KMS-11 (cell line): ENCODE measurements around the gene ST6GALNAC5.

Experiments used
- H2AFZ ChIP-seq: fragments of 200-600 bp; sonication (generic); 2 replicates; pipeline ENCODE4 v1.6.1; 2016; ENCODE audit warnings: antibody characterized with exemption, mixed run types, low read depth
- H3K27ac ChIP-seq: fragments of 200-600 bp; sonication (generic); 2 replicates; pipeline ENCODE4 v1.6.1; 2016; ENCODE audit warnings: mild to moderate bottlenecking, mixed run types
- H3K27me3 ChIP-seq: fragments of 200-600 bp; sonication (generic); 2 replicates; pipeline ENCODE4 v1.6.1; 2017; ENCODE audit warnings: mild to moderate bottlenecking, low read depth, mixed run types, moderate library complexity; ENCODE audit not compliant: insufficient read depth
- H3K36me3 ChIP-seq: fragments of 200-600 bp; sonication (generic); 2 replicates; pipeline ENCODE4 v1.6.1; 2017; ENCODE audit warnings: mild to moderate bottlenecking, mixed run types; ENCODE audit not compliant: insufficient read depth
- H3K4me1 ChIP-seq: fragments of 200-600 bp; sonication (generic); 2 replicates; pipeline ENCODE4 v1.6.1; 2016; ENCODE audit warnings: mild to moderate bottlenecking, low read depth, mixed run types; ENCODE audit not compliant: poor library complexity, severe bottlenecking
- H3K4me2 ChIP-seq: fragments of 200-600 bp; sonication (generic); 2 replicates; pipeline ENCODE4 v1.7.0; 2016; ENCODE audit warnings: mild to moderate bottlenecking, mixed run types
- H3K4me3 ChIP-seq: fragments of 200-600 bp; sonication (generic); IDR thresholded peaks from 2 replicates; pipeline ENCODE4 v1.6.1; 2017; ENCODE audit warnings: low read depth, low read length, mixed read lengths; ENCODE audit not compliant: insufficient read depth
- H3K79me2 ChIP-seq: fragments of 200-600 bp; sonication (generic); 2 replicates; pipeline ENCODE4 v1.6.1; 2016; ENCODE audit warnings: low read depth, mixed run types; ENCODE audit not compliant: insufficient read depth
- H3K9ac ChIP-seq: fragments of 200-600 bp; sonication (generic); 2 replicates; pipeline ENCODE4 v1.6.1; 2016; ENCODE audit warnings: mild to moderate bottlenecking, mixed run types
- H4K20me1 ChIP-seq: fragments of 200-600 bp; sonication (generic); 2 replicates; pipeline ENCODE4 v1.6.1; 2016; ENCODE audit warnings: mild to moderate bottlenecking, mixed run types; ENCODE audit not compliant: insufficient read depth
- TF ChIP-seq, protein P1 (sequence below): fragments of 200-600 bp; sonication (generic); conservative IDR thresholded peaks from 2 replicates; pipeline ENCODE4 v1.6.1; 2017; ENCODE audit warnings: low read depth, mild to moderate bottlenecking, antibody characterized with exemption, low read length, moderate library complexity, mixed read lengths

ST6GALNAC5 gene

DNA sequence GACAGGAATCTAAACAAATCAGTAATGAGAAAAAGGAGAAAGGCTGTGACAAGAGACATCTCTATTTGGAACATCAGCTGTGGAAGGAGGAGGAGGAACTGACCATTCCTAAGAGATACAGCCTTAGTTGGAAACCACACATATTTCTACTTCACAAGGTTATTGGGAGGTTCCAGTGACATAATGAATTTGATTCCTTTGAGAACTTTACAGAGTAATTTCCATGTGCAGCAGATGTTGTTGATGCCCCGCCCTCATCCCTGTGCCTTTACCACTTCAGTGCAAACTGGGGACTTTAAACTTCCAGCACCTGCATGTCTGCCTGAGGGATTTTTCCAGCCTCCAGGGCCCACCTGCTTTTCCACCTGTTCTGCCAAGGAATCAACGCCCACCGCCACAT lies 9.3 kb upstream of the ST6GALNAC5 start:
- no peak overlapping the region for H3K9ac ChIP-seq
- no peaks in the 10 kb centered on the region for H3K36me3 ChIP-seq
- H2AFZ ChIP-seq, result no peak overlapping the region
- no peaks in the 10 kb centered on the region for H4K20me1 ChIP-seq
- no peaks in the 10 kb centered on the region for H3K27me3 ChIP-seq
- no peaks in the 10 kb centered on the region for H3K79me2 ChIP-seq
- H3K27ac ChIP-seq, result no peak overlapping the region
- H3K4me2 ChIP-seq, result no peak overlapping the region
- TF ChIP-seq, protein P1, sequence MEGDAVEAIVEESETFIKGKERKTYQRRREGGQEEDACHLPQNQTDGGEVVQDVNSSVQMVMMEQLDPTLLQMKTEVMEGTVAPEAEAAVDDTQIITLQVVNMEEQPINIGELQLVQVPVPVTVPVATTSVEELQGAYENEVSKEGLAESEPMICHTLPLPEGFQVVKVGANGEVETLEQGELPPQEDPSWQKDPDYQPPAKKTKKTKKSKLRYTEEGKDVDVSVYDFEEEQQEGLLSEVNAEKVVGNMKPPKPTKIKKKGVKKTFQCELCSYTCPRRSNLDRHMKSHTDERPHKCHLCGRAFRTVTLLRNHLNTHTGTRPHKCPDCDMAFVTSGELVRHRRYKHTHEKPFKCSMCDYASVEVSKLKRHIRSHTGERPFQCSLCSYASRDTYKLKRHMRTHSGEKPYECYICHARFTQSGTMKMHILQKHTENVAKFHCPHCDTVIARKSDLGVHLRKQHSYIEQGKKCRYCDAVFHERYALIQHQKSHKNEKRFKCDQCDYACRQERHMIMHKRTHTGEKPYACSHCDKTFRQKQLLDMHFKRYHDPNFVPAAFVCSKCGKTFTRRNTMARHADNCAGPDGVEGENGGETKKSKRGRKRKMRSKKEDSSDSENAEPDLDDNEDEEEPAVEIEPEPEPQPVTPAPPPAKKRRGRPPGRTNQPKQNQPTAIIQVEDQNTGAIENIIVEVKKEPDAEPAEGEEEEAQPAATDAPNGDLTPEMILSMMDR, result no peak
- no peak overlapping the region for H3K4me3 ChIP-seq
- H3K4me1 ChIP-seq, result no peaks in the 10 kb centered on the region

DNA sequence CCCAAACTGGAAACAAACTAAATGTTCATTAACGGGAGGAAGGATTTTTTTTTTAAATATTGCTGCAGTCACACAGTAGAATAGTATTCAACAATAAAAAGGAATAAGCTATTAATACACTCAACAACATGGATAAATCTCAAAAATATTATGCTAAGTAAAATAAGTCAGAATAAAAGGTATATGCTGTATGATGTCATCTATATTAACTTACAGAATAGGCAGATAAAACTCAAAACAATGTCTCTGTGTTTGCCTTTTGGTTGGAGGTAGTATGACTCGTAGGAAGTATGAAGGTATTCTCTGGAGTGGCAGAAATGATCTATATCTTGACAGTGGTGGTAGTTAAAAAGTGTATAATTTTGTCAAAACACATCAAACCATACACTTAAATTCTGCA lies 6.1 kb upstream of the ST6GALNAC5 start:
- TF ChIP-seq, protein P1, result no peak
- Histone ChIP-seq H3K4me2 (no peak overlapping the region), H3K4me1 (no peaks in the 10 kb centered on the region), H3K36me3 (no peaks in the 10 kb centered on the region), H3K27ac (no peak overlapping the region), H3K9ac (no peak overlapping the region), H3K79me2 (no peaks in the 10 kb centered on the region), H4K20me1 (no peaks in the 10 kb centered on the region), H3K27me3 (no peaks in the 10 kb centered on the region), H3K4me3 (no peak overlapping the region), H2AFZ (no peak overlapping the region)

DNA sequence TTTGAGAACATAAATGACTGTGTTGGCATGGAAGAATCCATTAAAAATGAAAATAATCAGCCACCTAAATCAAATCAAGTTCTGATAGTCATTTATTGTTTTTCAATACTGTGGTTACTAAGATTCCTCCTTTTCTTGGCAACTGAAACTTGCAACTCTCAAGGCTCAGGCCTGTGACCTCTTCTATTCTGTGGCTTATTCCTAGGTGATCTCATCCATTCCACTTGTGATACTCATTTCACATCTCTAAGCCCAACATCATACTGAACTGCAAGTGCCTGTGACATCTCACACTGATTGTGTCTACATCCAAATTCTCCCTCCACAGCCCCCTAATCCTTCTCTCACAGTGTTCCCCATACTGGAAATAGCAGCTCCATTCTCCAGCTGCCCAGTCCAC lies 4.8 kb upstream of the ST6GALNAC5 start:
- H3K4me2 ChIP-seq, result no peak overlapping the region
- no peaks in the 10 kb centered on the region for H4K20me1 ChIP-seq
- TF ChIP-seq, protein P1, result no peak
- H3K79me2 ChIP-seq, result no peaks in the 10 kb centered on the region
- no peak overlapping the region for H3K9ac ChIP-seq
- H2AFZ ChIP-seq, result no peak overlapping the region
- no peak overlapping the region for H3K27ac ChIP-seq
- no peaks in the 10 kb centered on the region for H3K27me3 ChIP-seq
- no peaks in the 10 kb centered on the region for H3K36me3 ChIP-seq
- H3K4me1 ChIP-seq, result no peaks in the 10 kb centered on the region
- no peak overlapping the region for H3K4me3 ChIP-seq

DNA sequence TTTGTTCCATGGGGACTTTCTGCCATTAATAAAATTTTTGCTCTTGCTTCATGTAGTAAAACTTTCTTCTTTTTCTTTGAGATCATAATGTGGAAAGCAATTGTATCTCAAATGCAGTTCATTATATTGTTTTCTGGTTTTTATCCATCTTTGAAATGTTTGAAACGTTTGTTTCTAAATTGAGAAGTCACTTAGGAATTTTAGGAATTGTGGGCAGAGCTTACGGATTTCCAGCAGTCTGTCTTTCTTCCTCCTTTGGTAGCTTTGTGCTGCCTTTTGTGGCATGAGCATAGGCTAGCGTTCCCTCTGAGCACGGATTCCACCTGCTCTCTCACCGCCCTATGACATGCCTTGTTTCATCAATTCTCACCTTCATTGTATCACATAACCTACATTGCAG lies 2.9 kb upstream of the ST6GALNAC5 start:
- H3K4me3 ChIP-seq, result no peak overlapping the region
- H3K27me3 ChIP-seq, result no peaks in the 10 kb centered on the region
- no peak overlapping the region for H2AFZ ChIP-seq
- no peaks in the 10 kb centered on the region for H3K36me3 ChIP-seq
- H3K27ac ChIP-seq, result no peak overlapping the region
- no peak overlapping the region for H3K4me2 ChIP-seq
- no peak overlapping the region for H3K9ac ChIP-seq
- TF ChIP-seq, protein P1, result no peak
- H3K4me1 ChIP-seq, result no peaks in the 10 kb centered on the region
- no peaks in the 10 kb centered on the region for H4K20me1 ChIP-seq
- no peaks in the 10 kb centered on the region for H3K79me2 ChIP-seq
